HEK293 (cell line): ENCODE results near the gene LRRC8D.

Source experiments
- CTCF ChIA-PET: fragments of 350-600 bp; formaldehyde crosslinking; extraction: SDS; loops from one replicate; lab custom pipeline; 2021; ENCODE audit warnings: antibody characterized with exemption; lab: Yijun Ruan, JAX
- POLR2A ChIA-PET: fragments of 300-600 bp; formaldehyde crosslinking; extraction: SDS; loops from one replicate; lab custom pipeline; 2020; ENCODE audit warnings: antibody characterized with exemption, inconsistent platforms; lab: Yijun Ruan, JAX
- H3K27ac ChIP-seq: fragments of 200-500 bp; sonication (Bioruptor generic); 2 replicates; pipeline ENCODE4 v1.5.1; 2014; ENCODE audit warnings: low read depth, low read length, control low read depth, inconsistent platforms; ENCODE audit errors: extremely low read depth
- H3K36me3 ChIP-seq, 2 experiments: fragments of 200-500 bp in 1 of 2; sonication (Bioruptor generic) in 1 of 2; 1 replicate in 1 of 2; 2 replicates in 1 of 2; pipeline ENCODE4 v1.5.1; 2014 to 2017; ENCODE audit warnings: inconsistent platforms in 2 of 2, low read length in 2 of 2; ENCODE audit not compliant: control insufficient read depth in 2 of 2, insufficient read depth in 1 of 2
- H3K4me1 ChIP-seq: fragments of 200-500 bp; sonication (Bioruptor generic); 2 replicates; pipeline ENCODE4 v1.5.1; 2014; ENCODE audit warnings: mild to moderate bottlenecking, low read length, inconsistent platforms; ENCODE audit not compliant: control insufficient read depth, insufficient read depth
- H3K4me3 ChIP-seq: 2 replicates; pipeline ENCODE4 v1.5.1; 2011; ENCODE audit warnings: low read depth, mild to moderate bottlenecking, control low read depth, low read length, moderate library complexity
- H3K9me3 ChIP-seq: fragments of 200-500 bp; sonication (Bioruptor generic); 2 replicates; pipeline ENCODE4 v1.5.1; 2014; ENCODE audit warnings: low read depth, low read length, inconsistent platforms; ENCODE audit not compliant: control insufficient read depth, insufficient read depth
- HOXA7 ChIP-seq: sonication (generic); formaldehyde crosslinking; IDR thresholded peaks from 2 replicates; pipeline ENCODE4 v1.8.1; 2022; ENCODE audit warnings: missing genetic modification reagents, borderline replicate concordance
- HOXC10 ChIP-seq: sonication (generic); formaldehyde crosslinking; IDR thresholded peaks from 2 replicates; pipeline ENCODE4 v1.8.1; 2023; ENCODE audit warnings: mild to moderate bottlenecking, missing genetic modification reagents
- KLF16 ChIP-seq: fragments of 450-650 bp; formaldehyde crosslinking; IDR thresholded peaks from 2 replicates; pipeline ENCODE4 v1.5.1; 2017; ENCODE audit warnings: missing biosample characterization, missing genetic modification characterization
- MEIS1 ChIP-seq: sonication (generic); formaldehyde crosslinking; IDR thresholded peaks from 2 replicates; pipeline ENCODE4 v1.8.1; 2022; ENCODE audit warnings: missing genetic modification reagents, mild to moderate bottlenecking, borderline replicate concordance
- PRDM10 ChIP-seq: fragments of 450-650 bp; formaldehyde crosslinking; IDR thresholded peaks from 2 replicates; pipeline ENCODE4 v1.5.1; 2016; ENCODE audit warnings: missing biosample characterization, missing genetic modification characterization
- PRDM6 ChIP-seq: fragments of 450-650 bp; formaldehyde crosslinking; IDR thresholded peaks from 2 replicates; pipeline ENCODE4 v1.5.1; 2017; ENCODE audit warnings: missing biosample characterization, missing genetic modification characterization
- SCRT2 ChIP-seq: fragments of 450-650 bp; formaldehyde crosslinking; IDR thresholded peaks from 2 replicates; pipeline ENCODE4 v1.5.1; 2016; ENCODE audit warnings: missing biosample characterization, missing genetic modification characterization
- ZNF10 ChIP-seq: fragments of 450-650 bp; formaldehyde crosslinking; IDR thresholded peaks from 2 replicates; pipeline ENCODE4 v1.5.1; 2017; ENCODE audit warnings: missing biosample characterization, missing genetic modification characterization
- ZNF16 ChIP-seq: fragments of 450-650 bp; formaldehyde crosslinking; IDR thresholded peaks from 2 replicates; pipeline ENCODE4 v1.5.1; 2016; ENCODE audit warnings: low read depth, missing biosample characterization, missing genetic modification characterization
- ZNF239 ChIP-seq: fragments of 450-650 bp; formaldehyde crosslinking; IDR thresholded peaks from 2 replicates; pipeline ENCODE4 v1.5.1; 2016; ENCODE audit warnings: missing biosample characterization, missing genetic modification characterization
- ZNF280C ChIP-seq: fragments of 450-650 bp; formaldehyde crosslinking; IDR thresholded peaks from 2 replicates; pipeline ENCODE4 v1.5.1; 2016; ENCODE audit warnings: missing biosample characterization, missing genetic modification characterization
- ZNF302 ChIP-seq: fragments of 450-650 bp; formaldehyde crosslinking; IDR thresholded peaks from 2 replicates; pipeline ENCODE4 v1.5.1; 2016; ENCODE audit warnings: missing biosample characterization, missing genetic modification characterization, low read depth
- ZNF354C ChIP-seq: fragments of 450-650 bp; formaldehyde crosslinking; IDR thresholded peaks from 2 replicates; pipeline ENCODE4 v1.5.1; 2016; ENCODE audit warnings: missing biosample characterization, missing genetic modification characterization, low read depth, borderline replicate concordance
- ZNF510 ChIP-seq: fragments of 450-650 bp; formaldehyde crosslinking; IDR thresholded peaks from 2 replicates; pipeline ENCODE4 v1.5.1; 2018; ENCODE audit warnings: mild to moderate bottlenecking, missing genetic modification characterization, missing biosample characterization; ENCODE audit not compliant: insufficient replicate concordance
- ZNF518A ChIP-seq: fragments of 450-650 bp; formaldehyde crosslinking; conservative IDR thresholded peaks from 2 replicates; pipeline ENCODE4 v1.5.1; 2016; ENCODE audit warnings: low read depth, missing biosample characterization, missing genetic modification characterization
- ZNF624 ChIP-seq: fragments of 450-650 bp; formaldehyde crosslinking; IDR thresholded peaks from 2 replicates; pipeline ENCODE4 v1.5.1; 2017; ENCODE audit warnings: missing biosample characterization, missing genetic modification characterization
- ZNF747 ChIP-seq: fragments of 450-650 bp; formaldehyde crosslinking; IDR thresholded peaks from 2 replicates; pipeline ENCODE4 v1.5.1; 2016; ENCODE audit warnings: missing biosample characterization, missing genetic modification characterization
- ZNF843 ChIP-seq: fragments of 450-650 bp; formaldehyde crosslinking; IDR thresholded peaks from 2 replicates; pipeline ENCODE4 v1.5.1; 2016; ENCODE audit warnings: missing biosample characterization, missing genetic modification characterization

Gene LRRC8D

GRCh38 chr1:89850844-89851415 lies 30.1 kb downstream of the LRRC8D start (continued):
- no peak for TF ChIP-seq ZNF518A (tag by site-specific recombination)
- TF ChIP-seq ZNF354C (tag by site-specific recombination): no peak
- TF ChIP-seq SCRT2: no peak
- TF ChIP-seq HOXC10 (CRISPR knock-in tag): no peak
- no peak for TF ChIP-seq ZNF510 (tag by site-specific recombination)
- no peak for TF ChIP-seq PRDM6 (tag by site-specific recombination)

- ChIA-PET POLR2A (no interaction called here), CTCF (no interaction called here)
- Histone ChIP-seq H3K36me3 (peaks cover 6 to 17% of the 10 kb centered on the region in 2 experiments; a peak in 2 of 3 replicates), H3K4me3 (no peak overlapping the region), H3K4me1 (no peaks in the 10 kb centered on the region), H3K27ac (no peak overlapping the region), H3K9me3 (no peaks in the 10 kb centered on the region)
- no peak for TF ChIP-seq ZNF624
- no peak for TF ChIP-seq ZNF16
- no peak for TF ChIP-seq HOXA7 (CRISPR knock-in tag)
- no peak for TF ChIP-seq ZNF239 (tag by site-specific recombination)
- TF ChIP-seq ZNF280C (tag by site-specific recombination): no peak
- TF ChIP-seq PRDM10 (tag by site-specific recombination): no peak
- TF ChIP-seq ZNF10: no peak
- TF ChIP-seq KLF16 (tag by site-specific recombination): no peak
- TF ChIP-seq MEIS1 (CRISPR knock-in tag): no peak
- no peak for TF ChIP-seq ZNF843
- TF ChIP-seq ZNF302 (tag by site-specific recombination): no peak
- no peak for TF ChIP-seq ZNF747
These were observed 33.3 kb downstream of the LRRC8D start for GRCh38 chr1:89854140-89854539.
